HepG2 (cell line): Measurements from ENCODE around the gene CMIP. TPM values are rescaled to one million over a fixed set of nuclear protein-coding genes. Genes with fewer than 3 reads are reported as not detected.
A peak's percentile ranks its signal among the peaks of the same experiment; 100 is the strongest.

ENCODE experiments used
- CEBPB ChIP-seq: IDR thresholded peaks from 2 replicates; pipeline ENCODE4 v1.6.1; 2011; ENCODE audit warnings: low read depth, low read length, improper control_type of control experiment, borderline replicate concordance
- DNMT3B ChIP-seq: conservative IDR thresholded peaks from 2 replicates; pipeline ENCODE4 v1.6.1; 2016; ENCODE audit warnings: missing biosample characterization, control low read depth
- HIVEP1 ChIP-seq: sonication (generic); formaldehyde crosslinking; IDR thresholded peaks from 2 replicates; pipeline ENCODE4 v1.4.0; 2020; ENCODE audit warnings: mild to moderate bottlenecking, missing genetic modification reagents
- NR3C1 ChIP-seq: sonication (generic); formaldehyde crosslinking; IDR thresholded peaks from 2 replicates; pipeline ENCODE4 v1.4.0; 2020; ENCODE audit warnings: missing genetic modification reagents
- PLSCR1 ChIP-seq: sonication (generic); formaldehyde crosslinking; IDR thresholded peaks from 2 replicates; pipeline ENCODE4 v1.5.0; 2020; ENCODE audit warnings: missing genetic modification reagents, mild to moderate bottlenecking, borderline replicate concordance
- RBAK ChIP-seq: sonication (generic); formaldehyde crosslinking; IDR thresholded peaks from 2 replicates; pipeline ENCODE4 v1.5.1; 2020; ENCODE audit warnings: mild to moderate bottlenecking, missing genetic modification reagents
- REXO4 ChIP-seq: sonication (generic); formaldehyde crosslinking; IDR thresholded peaks from 2 replicates; pipeline ENCODE4 v1.8.0; 2022; ENCODE audit warnings: missing genetic modification reagents, mild to moderate bottlenecking, borderline replicate concordance
- SOX6 ChIP-seq, 2 experiments: fragments of 450-650 bp in 1 of 2; sonication (generic) in 1 of 2; formaldehyde crosslinking in 1 of 2; IDR thresholded peaks; 2 replicates each; pipeline versions ENCODE4 v1.4.0 to v1.6.1; 2017 to 2020; ENCODE audit warnings: antibody characterized with exemption in 1 of 2, mild to moderate bottlenecking in 1 of 2, missing genetic modification reagents in 1 of 2
- SRY ChIP-seq: sonication (generic); formaldehyde crosslinking; IDR thresholded peaks from 2 replicates; pipeline ENCODE4 v1.8.0; 2022; ENCODE audit warnings: mild to moderate bottlenecking, missing genetic modification reagents
- TBX2 ChIP-seq: sonication (generic); formaldehyde crosslinking; IDR thresholded peaks from 2 replicates; pipeline ENCODE4 v1.5.0; 2020; ENCODE audit warnings: missing genetic modification reagents, mild to moderate bottlenecking, borderline replicate concordance
- ZNF331 ChIP-seq: sonication (generic); formaldehyde crosslinking; IDR thresholded peaks from 2 replicates; pipeline ENCODE4 v1.4.0; 2020; ENCODE audit warnings: missing genetic modification reagents
- ZNF407 ChIP-seq: sonication (generic); formaldehyde crosslinking; IDR thresholded peaks from one replicate; pipeline ENCODE4 v1.5.1; 2020; ENCODE audit warnings: mild to moderate bottlenecking, missing genetic modification reagents; ENCODE audit errors: not compliant biosample characterization
- ZNF550 ChIP-seq: sonication (generic); formaldehyde crosslinking; IDR thresholded peaks from 2 replicates; pipeline ENCODE4 v1.4.0; 2020; ENCODE audit warnings: mild to moderate bottlenecking, missing genetic modification reagents, borderline replicate concordance
- polyA plus RNA-seq, 8 experiments: library from polyadenylated mRNA; depleted of rRNA in 3 of 8; stranded (reverse) in 7 of 8; unstranded in 1 of 8; fragments of >200 nt; fragmentation: Illumina TruSeq in 4 of 8; extraction: Trizol in 4 of 8; gene quantifications; 2 replicates each; pipeline versions ENCODE4 v1.2.1 to v1.2.3, GENCODE V29; 2011 to 2016; ENCODE audit warnings: low read depth in 4 of 8, missing spikeins in 1 of 8, mixed read lengths in 1 of 8; ENCODE audit not compliant: insufficient read depth in 1 of 8
- total RNA-seq, 5 experiments: library from RNA; depleted of rRNA; stranded (reverse); fragments of >200 nt; fragmentation: Illumina TruSeq; extraction: Trizol; gene quantifications; 2 replicates each; pipeline ENCODE4 v1.2.3, GENCODE V29; 2016; ENCODE audit warnings: low read depth in 1 of 5
- TF ChIP-seq, protein P1 (sequence below): sonication (generic); formaldehyde crosslinking; IDR thresholded peaks from 2 replicates; pipeline ENCODE4 v1.5.1; 2020; ENCODE audit warnings: mild to moderate bottlenecking, missing genetic modification reagents, moderate library complexity
- TF ChIP-seq, protein P2 (sequence below): conservative IDR thresholded peaks from 2 replicates; pipeline ENCODE4 v1.6.1; 2018; ENCODE audit warnings: missing genetic modification reagents
- TF ChIP-seq, protein P3 (sequence below): sonication (generic); formaldehyde crosslinking; IDR thresholded peaks from 2 replicates; pipeline ENCODE4 v1.8.1; 2023; ENCODE audit warnings: mild to moderate bottlenecking, moderate library complexity, missing genetic modification reagents

CMIP gene
- total and polyA plus RNA-seq, 2 of the 13 experiments (the other 11 are each of a cell fraction or from before 2014, with no cell fraction given) = 10.9 to 18.1 TPM

DNA sequence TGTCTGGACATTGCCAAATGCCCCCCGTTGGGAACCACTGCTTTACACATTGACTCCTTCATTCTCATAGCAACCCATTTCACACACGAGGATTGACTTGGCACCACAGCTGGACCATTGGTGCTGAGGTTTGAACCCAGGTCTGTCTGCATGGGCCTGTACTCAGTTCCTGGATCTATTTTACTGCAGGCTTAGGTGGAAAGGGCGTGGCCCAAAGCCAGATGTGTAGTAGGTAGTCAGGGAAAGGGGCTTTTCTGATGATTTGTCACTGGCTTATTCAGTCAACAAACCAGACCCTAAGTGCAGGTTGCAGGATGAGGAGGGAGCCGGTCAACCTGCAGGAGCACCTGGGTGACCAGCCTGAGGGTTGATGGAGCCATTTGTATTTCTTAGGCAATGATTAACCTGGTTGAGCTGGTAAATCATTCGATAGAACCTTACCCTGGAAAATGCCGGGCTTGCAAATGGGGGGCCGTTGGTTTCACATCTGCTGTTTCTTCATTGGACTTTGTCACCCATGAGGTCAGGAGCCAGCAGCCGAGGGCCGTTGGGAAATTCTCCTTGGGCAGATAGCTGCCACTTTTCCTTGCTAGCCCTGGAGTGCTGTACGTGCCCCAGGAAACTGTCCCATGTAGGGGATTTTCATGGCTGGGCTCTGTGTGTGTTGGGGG lies 104.4 kb downstream of the CMIP start (continued):
- TF ChIP-seq PLSCR1 (no peak), DNMT3B (CRISPR knock-in tag) (no peak), CEBPB (peak; percentile 92), HIVEP1 (peak; percentile 91), TBX2 (CRISPR knock-in tag) (peak; percentile 89), ZNF331 (CRISPR knock-in tag) (0 out of 2 replicates have a peak, but pooled peaks have one; percentile 47), SRY (CRISPR knock-in tag) (no peak), NR3C1 (CRISPR knock-in tag) (no peak), ZNF407 (CRISPR knock-in tag) (no peak), RBAK (no peak), ZNF550 (CRISPR knock-in tag) (no peak), REXO4 (CRISPR knock-in tag) (no peak), SOX6 (IDR thresholded peaks at IDR 0.05) (no peak), SOX6 (CRISPR knock-in tag; IDR thresholded peaks at IDR 0.05) (peak; percentile 89)
- TF ChIP-seq, protein P1, sequence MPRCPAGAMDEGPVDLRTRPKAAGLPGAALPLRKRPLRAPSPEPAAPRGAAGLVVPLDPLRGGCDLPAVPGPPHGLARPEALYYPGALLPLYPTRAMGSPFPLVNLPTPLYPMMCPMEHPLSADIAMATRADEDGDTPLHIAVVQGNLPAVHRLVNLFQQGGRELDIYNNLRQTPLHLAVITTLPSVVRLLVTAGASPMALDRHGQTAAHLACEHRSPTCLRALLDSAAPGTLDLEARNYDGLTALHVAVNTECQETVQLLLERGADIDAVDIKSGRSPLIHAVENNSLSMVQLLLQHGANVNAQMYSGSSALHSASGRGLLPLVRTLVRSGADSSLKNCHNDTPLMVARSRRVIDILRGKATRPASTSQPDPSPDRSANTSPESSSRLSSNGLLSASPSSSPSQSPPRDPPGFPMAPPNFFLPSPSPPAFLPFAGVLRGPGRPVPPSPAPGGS (CRISPR knock-in tag) = no peak; the same call in 1 of the 2 replicates
- TF ChIP-seq, protein P2, sequence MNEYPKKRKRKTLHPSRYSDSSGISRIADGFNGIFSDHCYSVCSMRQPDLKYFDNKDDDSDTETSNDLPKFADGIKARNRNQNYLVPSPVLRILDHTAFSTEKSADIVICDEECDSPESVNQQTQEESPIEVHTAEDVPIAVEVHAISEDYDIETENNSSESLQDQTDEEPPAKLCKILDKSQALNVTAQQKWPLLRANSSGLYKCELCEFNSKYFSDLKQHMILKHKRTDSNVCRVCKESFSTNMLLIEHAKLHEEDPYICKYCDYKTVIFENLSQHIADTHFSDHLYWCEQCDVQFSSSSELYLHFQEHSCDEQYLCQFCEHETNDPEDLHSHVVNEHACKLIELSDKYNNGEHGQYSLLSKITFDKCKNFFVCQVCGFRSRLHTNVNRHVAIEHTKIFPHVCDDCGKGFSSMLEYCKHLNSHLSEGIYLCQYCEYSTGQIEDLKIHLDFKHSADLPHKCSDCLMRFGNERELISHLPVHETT (CRISPR knock-in tag) = peak; percentile 36; the same call in 1 of the 2 replicates
- TF ChIP-seq, protein P3, sequence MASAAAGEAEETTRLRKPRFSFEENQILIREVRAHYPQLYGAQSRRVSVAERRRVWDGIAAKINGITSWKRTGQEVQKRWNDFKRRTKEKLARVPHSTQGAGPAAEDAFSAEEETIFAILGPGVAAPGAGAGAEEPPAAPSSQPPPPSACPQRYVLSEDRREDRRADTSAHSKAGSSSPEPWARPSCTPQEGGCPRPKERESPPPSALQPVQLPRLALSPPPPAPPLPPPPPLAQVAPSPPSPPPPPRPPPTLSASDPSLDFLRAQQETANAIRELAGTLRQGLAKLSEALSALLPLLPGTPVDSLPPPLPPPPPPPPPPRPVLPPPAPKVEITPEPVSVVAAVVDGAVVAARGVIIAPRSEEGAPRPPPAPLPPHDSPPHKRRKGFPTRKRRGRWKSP = peak; percentile 70; the same call in 1 of the 2 replicates
